Measurements from ENCODE around the gene ZKSCAN4.

GRCh38 chr6:28225056-28225834 lies 26.8 kb downstream of the ZKSCAN4 start, which contains the start of gene ZSCAN9:
- TF ChIP-seq EZH2 (IDR thresholded peaks at IDR 0.05; ENCODE audit: borderline replicate concordance, control insufficient read depth, low read depth, low read length) (no peak), RFX5 (IDR thresholded peaks at IDR 0.05; ENCODE audit: low read depth, low read length) (no peak), ZNF217 (IDR thresholded peaks at IDR 0.05) (no peak), POLR2AphosphoS5 (IDR thresholded peaks at IDR 0.05; ENCODE audit: low read length) (peak; percentile 91), FOXM1 (IDR thresholded peaks at IDR 0.05; ENCODE audit: low read depth, low read length) (peak; percentile 41), POLR2AphosphoS2 (IDR thresholded peaks at IDR 0.05; ENCODE audit: low read depth, low read length) (peak; percentile 57; the same call in 1 of the 2 replicates), SUZ12 (IDR thresholded peaks at IDR 0.05; ENCODE audit: unreplicated experiment) (no peak), SMARCA5 (IDR thresholded peaks at IDR 0.05) (peak; percentile 91), KDM1A (IDR thresholded peaks at IDR 0.05; ENCODE audit: borderline replicate concordance) (no peak), MTA3 (IDR thresholded peaks at IDR 0.05; ENCODE audit: borderline replicate concordance, low read length) (no peak)
- TF ChIP-seq, protein P1, sequence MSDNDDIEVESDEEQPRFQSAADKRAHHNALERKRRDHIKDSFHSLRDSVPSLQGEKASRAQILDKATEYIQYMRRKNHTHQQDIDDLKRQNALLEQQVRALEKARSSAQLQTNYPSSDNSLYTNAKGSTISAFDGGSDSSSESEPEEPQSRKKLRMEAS (IDR thresholded peaks at IDR 0.05; ENCODE audit: low read depth, low read length): peak; percentile 75; the same call in 1 of the 2 replicates
- TF ChIP-seq, protein P2, sequence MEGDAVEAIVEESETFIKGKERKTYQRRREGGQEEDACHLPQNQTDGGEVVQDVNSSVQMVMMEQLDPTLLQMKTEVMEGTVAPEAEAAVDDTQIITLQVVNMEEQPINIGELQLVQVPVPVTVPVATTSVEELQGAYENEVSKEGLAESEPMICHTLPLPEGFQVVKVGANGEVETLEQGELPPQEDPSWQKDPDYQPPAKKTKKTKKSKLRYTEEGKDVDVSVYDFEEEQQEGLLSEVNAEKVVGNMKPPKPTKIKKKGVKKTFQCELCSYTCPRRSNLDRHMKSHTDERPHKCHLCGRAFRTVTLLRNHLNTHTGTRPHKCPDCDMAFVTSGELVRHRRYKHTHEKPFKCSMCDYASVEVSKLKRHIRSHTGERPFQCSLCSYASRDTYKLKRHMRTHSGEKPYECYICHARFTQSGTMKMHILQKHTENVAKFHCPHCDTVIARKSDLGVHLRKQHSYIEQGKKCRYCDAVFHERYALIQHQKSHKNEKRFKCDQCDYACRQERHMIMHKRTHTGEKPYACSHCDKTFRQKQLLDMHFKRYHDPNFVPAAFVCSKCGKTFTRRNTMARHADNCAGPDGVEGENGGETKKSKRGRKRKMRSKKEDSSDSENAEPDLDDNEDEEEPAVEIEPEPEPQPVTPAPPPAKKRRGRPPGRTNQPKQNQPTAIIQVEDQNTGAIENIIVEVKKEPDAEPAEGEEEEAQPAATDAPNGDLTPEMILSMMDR (IDR thresholded peaks at IDR 0.05 in 2 of 3, conservative IDR thresholded peaks at IDR 0.05 in 1 of 3; ENCODE audit: control insufficient read depth in 2 of 3, extremely low read depth in 1 of 3, insufficient read depth in 1 of 3, low read depth in 3 of 3, low read length in 3 of 3): no peak

All from GM12878 (cell line).